ENCODE data around the gene MATCAP1. TPM values are rescaled to one million over a fixed set of nuclear protein-coding genes. Genes with fewer than 3 reads are reported as not detected.

The MATCAP1 gene
- total and polyA plus RNA-seq, 3 experiments from 2014 or later = 0.68 to 15.6 (median 15.3) TPM

DNA sequence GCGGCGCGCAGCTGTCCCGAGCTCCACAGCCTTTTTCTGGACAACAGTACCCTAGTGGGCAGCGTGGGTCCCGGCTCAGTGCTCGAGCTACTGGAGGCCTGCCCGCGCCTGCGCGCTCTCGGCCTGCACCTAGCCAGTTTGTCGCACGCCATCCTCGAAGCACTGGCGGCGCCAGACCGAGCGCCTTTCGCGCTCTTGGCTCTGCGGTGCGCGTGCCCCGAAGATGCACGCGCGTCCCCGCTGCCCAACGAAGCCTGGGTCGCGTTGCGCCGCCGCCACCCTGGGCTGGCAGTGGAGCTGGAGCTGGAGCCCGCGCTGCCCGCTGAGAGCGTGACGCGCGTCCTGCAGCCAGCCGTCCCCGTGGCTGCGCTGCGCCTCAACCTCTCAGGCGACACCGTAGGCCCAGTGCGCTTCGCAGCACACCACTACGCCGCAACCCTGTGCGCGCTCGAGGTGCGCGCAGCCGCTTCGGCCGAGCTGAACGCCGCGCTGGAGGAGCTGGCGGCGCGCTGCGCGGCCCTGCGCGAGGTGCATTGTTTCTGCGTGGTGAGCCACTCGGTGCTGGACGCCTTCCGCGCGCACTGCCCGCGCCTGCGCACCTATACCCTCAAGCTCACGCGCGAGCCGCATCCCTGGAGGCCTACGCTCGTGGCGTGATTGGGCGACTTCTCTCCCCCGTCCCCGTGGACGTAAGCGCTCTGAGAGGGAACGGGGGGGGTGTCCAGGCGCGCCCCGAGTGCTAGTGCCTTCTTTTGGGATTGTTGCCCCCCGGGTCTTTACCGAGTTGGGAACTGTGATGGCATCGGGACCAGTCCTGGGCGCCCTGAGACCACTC lies 20.4 kb downstream of the MATCAP1 start:
- ChIA-PET POLR2A (interaction anchor here (0.7 to 2.6 kb wide), 5 partner anchors 11 to 775 kb away, joined by 3 to 9 read pairs (median 3); partner anchors contain the start of gene B3GNT9), CTCF (interaction anchor here (0.7 to 17.6 kb wide), 7 partner anchors 10 to 146 kb away, joined by 3 to 205 read pairs (median 5); partner anchors contain the start of genes B3GNT9, CBFB, EXOC3L1 and MATCAP1)
- peaks cover 0 to 2% (median 0%) of the 10 kb centered on the region in 5 donors for H3K9me3 Mint-ChIP-seq
- no peaks in the 10 kb centered on the region for H3K36me3 ChIP-seq (ENCODE audit: insufficient read depth, low read length)
- peaks cover 25 to 62% (median 30%) of the 10 kb centered on the region in 3 donors for H3K4me1 Mint-ChIP-seq
- no peak overlapping the region for H3K27ac ChIP-seq (ENCODE audit: low read depth, low read length)
- H3K4me3 ChIP-seq (ENCODE audit: low read length) = peak overlapping the region; percentile 32
- H3K27ac Mint-ChIP-seq = peak overlapping the region in 1 of 8 donors; percentile 48
- H3K27me3 Mint-ChIP-seq = peaks cover 52 to 54% of the 10 kb centered on the region in 2 donors
- DNase-seq = peak in 3 of 5 donors; percentile 10 to 54 (median 25)
- H3K4me3 Mint-ChIP-seq = peak overlapping the region; percentile 41 to 78 (median 60)
- no peaks in the 10 kb centered on the region for H3K9me3 ChIP-seq (ENCODE audit: low read length)
- peaks cover 0 to 13% (median 0%) of the 10 kb centered on the region in 3 donors for H3K36me3 Mint-ChIP-seq
- H3K4me1 ChIP-seq (ENCODE audit: insufficient read depth, low read length) = peaks cover 56% of the 10 kb centered on the region
- H3K27me3 ChIP-seq (ENCODE audit: insufficient read depth, low read length, poor library complexity, severe bottlenecking) = peaks cover 55% of the 10 kb centered on the region

- peaks cover 30 to 67% (median 37%) of the 10 kb centered on the region in 3 donors for H3K4me1 Mint-ChIP-seq
- DNase-seq = no peak
- no peaks in the 10 kb centered on the region for H3K9me3 Mint-ChIP-seq
Measured at GRCh38 chr16:67162506-67163163, 21.1 kb downstream of the MATCAP1 start.

GRCh38 chr16:67161595-67162058 lies 22.1 kb downstream of the MATCAP1 start:
- H3K27ac ChIP-seq (ENCODE audit: low read depth, low read length) = no peak overlapping the region
- peaks cover 0 to 13% (median 0%) of the 10 kb centered on the region in 3 donors for H3K36me3 Mint-ChIP-seq
- H3K9me3 Mint-ChIP-seq = no peaks in the 10 kb centered on the region
- H3K27me3 ChIP-seq (ENCODE audit: insufficient read depth, low read length, poor library complexity, severe bottlenecking) = peaks cover 40% of the 10 kb centered on the region
- H3K4me1 ChIP-seq (ENCODE audit: insufficient read depth, low read length) = peaks cover 73% of the 10 kb centered on the region
- peaks cover 38 to 42% of the 10 kb centered on the region in 2 donors for H3K27me3 Mint-ChIP-seq
- ChIA-PET POLR2A (interaction anchor here (0.6 to 2.6 kb wide), 3 partner anchors 10 to 51 kb away, joined by 3 to 9 read pairs (median 3); partner anchors contain the start of gene B3GNT9), CTCF (interaction anchor here (1.8 to 17.6 kb wide), 5 partner anchors 8 to 24 kb away, joined by 9 to 205 read pairs (median 22); partner anchors contain the start of genes B3GNT9, EXOC3L1, MATCAP1 and NOL3)
- peak overlapping the region in 1 of 8 donors; percentile 36 for H3K27ac Mint-ChIP-seq
- no peaks in the 10 kb centered on the region for H3K9me3 ChIP-seq (ENCODE audit: low read length)
- peak overlapping the region; percentile 95 for H3K4me3 ChIP-seq (ENCODE audit: low read length)
- H3K4me3 Mint-ChIP-seq = peak overlapping the region in 4 of 7 donors; percentile 19 to 66 (median 40)
- H3K36me3 ChIP-seq (ENCODE audit: insufficient read depth, low read length) = no peaks in the 10 kb centered on the region
- H3K4me1 Mint-ChIP-seq = peaks cover 40 to 74% (median 47%) of the 10 kb centered on the region in 3 donors
- no peak for DNase-seq

More at GRCh38 chr16:67162506-67163163, 21.1 kb downstream of the MATCAP1 start:
- H3K27ac Mint-ChIP-seq = peak overlapping the region in 1 of 8 donors; percentile 36
- H3K4me3 Mint-ChIP-seq = peak overlapping the region in 4 of 7 donors; percentile 35 to 66 (median 55)
- H3K36me3 Mint-ChIP-seq = peaks cover 0 to 13% (median 0%) of the 10 kb centered on the region in 3 donors
- no peaks in the 10 kb centered on the region for H3K9me3 ChIP-seq (ENCODE audit: low read length)
- POLR2A ChIA-PET = interaction anchor here (0.7 to 2.6 kb wide), 4 partner anchors 11 to 133 kb away, joined by 3 to 9 read pairs (median 3); partner anchors contain the start of gene B3GNT9
- CTCF ChIA-PET = interaction anchor here (0.7 to 17.6 kb wide), 6 partner anchors 9 to 145 kb away, joined by 3 to 205 read pairs (median 14); partner anchors contain the start of genes B3GNT9, CBFB, EXOC3L1 and MATCAP1
- peaks cover 63% of the 10 kb centered on the region for H3K4me1 ChIP-seq (ENCODE audit: insufficient read depth, low read length)
- H3K36me3 ChIP-seq (ENCODE audit: insufficient read depth, low read length) = no peaks in the 10 kb centered on the region
- H3K4me3 ChIP-seq (ENCODE audit: low read length) = peak overlapping the region; percentile 32
- no peak overlapping the region for H3K27ac ChIP-seq (ENCODE audit: low read depth, low read length)
- H3K27me3 Mint-ChIP-seq = peaks cover 47 to 48% of the 10 kb centered on the region in 2 donors
- peaks cover 49% of the 10 kb centered on the region for H3K27me3 ChIP-seq (ENCODE audit: insufficient read depth, low read length, poor library complexity, severe bottlenecking)

- Histone ChIP-seq H3K4me1 (ENCODE audit: insufficient read depth, low read length) (peaks cover 69% of the 10 kb centered on the region), H3K27me3 (ENCODE audit: insufficient read depth, low read length, poor library complexity, severe bottlenecking) (peaks cover 21% of the 10 kb centered on the region), H3K4me3 (ENCODE audit: low read length) (peak overlapping the region; percentile 95), H3K9me3 (ENCODE audit: low read length) (no peaks in the 10 kb centered on the region), H3K27ac (ENCODE audit: low read depth, low read length) (peak overlapping the region; percentile 93), H3K36me3 (ENCODE audit: insufficient read depth, low read length) (no peaks in the 10 kb centered on the region)
- H3K4me1 Mint-ChIP-seq = peaks cover 44 to 76% (median 56%) of the 10 kb centered on the region in 3 donors
- H3K9me3 Mint-ChIP-seq = no peaks in the 10 kb centered on the region
- peaks cover 0 to 13% (median 0%) of the 10 kb centered on the region in 3 donors for H3K36me3 Mint-ChIP-seq
- H3K27me3 Mint-ChIP-seq = peaks cover 20 to 25% of the 10 kb centered on the region in 2 donors
- ChIA-PET CTCF (interaction anchor here (0.9 to 17.6 kb wide), 14 partner anchors 6 to 183 kb away, joined by 3 to 205 read pairs (median 6); partner anchors contain the start of genes B3GNT9, EXOC3L1, FHOD1 and MATCAP1), POLR2A (interaction anchor here (0.7 to 2.5 kb wide), 9 partner anchors 8 to 158 kb away, joined by 3 to 9 read pairs (median 5); partner anchors contain the start of gene B3GNT9)
- H3K4me3 Mint-ChIP-seq = peak overlapping the region; percentile 79 to 96 (median 94)
- H3K27ac Mint-ChIP-seq = peak overlapping the region; percentile 94 to 99 (median 98)
- DNase-seq = peak; percentile 65 to 88 (median 78)
Measured at GRCh38 chr16:67158637-67159600, 24.8 kb downstream of the MATCAP1 start.

GRCh38 chr16:67157892-67158635 lies 25.7 kb downstream of the MATCAP1 start:
- Histone ChIP-seq H3K27ac (ENCODE audit: low read depth, low read length) (peak overlapping the region; percentile 93), H3K9me3 (ENCODE audit: low read length) (no peaks in the 10 kb centered on the region), H3K27me3 (ENCODE audit: insufficient read depth, low read length, poor library complexity, severe bottlenecking) (peaks cover 13% of the 10 kb centered on the region), H3K36me3 (ENCODE audit: insufficient read depth, low read length) (no peaks in the 10 kb centered on the region), H3K4me3 (ENCODE audit: low read length) (peak overlapping the region; percentile 95), H3K4me1 (ENCODE audit: insufficient read depth, low read length) (peaks cover 61% of the 10 kb centered on the region)
- Mint-ChIP-seq H3K27ac (peak overlapping the region; percentile 94 to 99 (median 98)), H3K27me3 (peaks cover 16 to 22% of the 10 kb centered on the region in 2 donors), H3K36me3 (peaks cover 0 to 13% (median 0%) of the 10 kb centered on the region in 3 donors), H3K9me3 (no peaks in the 10 kb centered on the region), H3K4me1 (peaks cover 49 to 77% (median 58%) of the 10 kb centered on the region in 3 donors), H3K4me3 (peak overlapping the region; percentile 79 to 96 (median 94))
- peak in 1 of 5 donors; percentile 43 for DNase-seq
- POLR2A ChIA-PET = interaction anchor here (0.5 to 2.5 kb wide), 8 partner anchors 7 to 158 kb away, joined by 3 to 9 read pairs (median 4); partner anchors contain the start of gene B3GNT9
- CTCF ChIA-PET = interaction anchor here (0.8 to 17.6 kb wide), 13 partner anchors 11 to 180 kb away, joined by 3 to 205 read pairs (median 6); partner anchors contain the start of genes CBFB, EXOC3L1, MATCAP1 and NOL3

DNA sequence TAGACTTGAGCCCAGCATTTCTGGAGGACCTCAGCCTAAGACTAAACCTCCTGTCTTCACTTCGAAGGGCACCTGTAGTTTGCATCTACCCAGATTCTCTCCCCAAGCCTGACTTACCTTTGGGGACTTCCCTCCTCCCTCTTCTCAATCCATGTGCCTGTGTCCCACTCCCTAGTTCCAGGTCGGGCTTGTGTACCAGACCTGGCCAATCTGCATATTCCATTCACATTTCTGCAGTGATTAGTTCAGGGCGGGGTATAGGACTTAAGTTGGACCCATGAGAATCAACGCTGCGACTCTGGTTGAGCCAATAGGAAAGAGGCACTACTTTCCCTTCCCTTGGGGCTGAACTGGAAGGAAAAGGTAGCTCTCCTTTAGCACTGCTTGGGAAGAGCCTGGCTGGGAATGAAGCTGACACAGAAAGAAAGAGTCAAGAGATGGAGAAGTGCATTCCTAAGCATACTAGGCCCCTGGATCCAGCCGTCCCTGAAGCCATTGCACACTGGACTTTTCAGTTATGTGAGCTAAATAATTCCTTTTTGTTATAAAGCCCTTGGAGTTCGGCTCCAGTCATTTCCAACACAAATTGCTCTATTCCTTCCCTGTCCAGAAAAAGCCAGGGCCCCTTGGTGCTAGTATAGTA lies 26.5 kb downstream of the MATCAP1 start:
- Histone ChIP-seq H3K27me3 (ENCODE audit: insufficient read depth, low read length, poor library complexity, severe bottlenecking) (peaks cover 5% of the 10 kb centered on the region), H3K9me3 (ENCODE audit: low read length) (no peaks in the 10 kb centered on the region), H3K4me1 (ENCODE audit: insufficient read depth, low read length) (peaks cover 52% of the 10 kb centered on the region), H3K36me3 (ENCODE audit: insufficient read depth, low read length) (no peaks in the 10 kb centered on the region), H3K27ac (ENCODE audit: low read depth, low read length) (peak overlapping the region; percentile 55), H3K4me3 (ENCODE audit: low read length) (no peak overlapping the region)
- Mint-ChIP-seq H3K36me3 (peaks cover 0 to 13% (median 0%) of the 10 kb centered on the region in 3 donors), H3K27ac (peak overlapping the region; percentile 94 to 99 (median 98)), H3K9me3 (no peaks in the 10 kb centered on the region), H3K4me3 (peak overlapping the region; percentile 54 to 96 (median 92)), H3K4me1 (peaks cover 54 to 78% (median 60%) of the 10 kb centered on the region in 3 donors), H3K27me3 (peaks cover 12 to 16% of the 10 kb centered on the region in 2 donors)
- POLR2A ChIA-PET = interaction anchor here (0.5 to 1.1 kb wide), 2 partner anchors 28 to 104 kb away, joined by 3 to 5 read pairs; no protein-coding TSS in a partner anchor
- no peak for DNase-seq
- CTCF ChIA-PET = interaction anchor here (0.8 to 17.6 kb wide), 12 partner anchors 12 to 205 kb away, joined by 3 to 205 read pairs (median 6); partner anchors contain the start of genes CBFB, EXOC3L1, MATCAP1 and NOL3

All from CD8-positive, alpha-beta memory T cell (primary cell).